ENCODE results near the gene CFAP54.
"Not testable (repeated sequence)": the region's sequence is repeated elsewhere in the genome, so short reads cannot be mapped to it uniquely, and the experiment has no call there.

The CFAP54 gene

DNA sequence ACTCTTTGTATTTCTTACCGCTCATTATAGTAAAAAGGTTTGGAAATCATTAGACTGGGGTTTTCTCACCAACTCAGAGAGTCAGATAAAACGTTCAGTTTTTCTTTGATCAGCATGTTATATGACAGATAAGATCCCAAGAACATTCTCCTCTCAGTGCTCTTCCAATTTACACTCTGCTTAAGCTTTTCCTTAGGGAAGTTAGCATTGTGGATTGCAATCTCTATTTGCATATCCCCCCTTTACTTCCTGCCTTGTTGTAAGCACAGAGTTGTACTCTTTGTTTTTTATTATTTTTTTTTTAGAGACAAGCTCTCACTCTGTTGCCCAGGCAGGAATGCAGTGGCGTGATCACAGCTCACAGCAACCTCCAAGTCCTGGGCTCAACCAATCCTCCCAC is 11.4 kb upstream of the CFAP54 start:
- no peak for DNase-seq (ENCODE audit: low spot score)

GRCh38 chr12:96482086-96482485 is 7.3 kb upstream of the CFAP54 start:
- DNase-seq (ENCODE audit: low spot score): no peak

GRCh38 chr12:96483116-96483515 is 6.3 kb upstream of the CFAP54 start:
- DNase-seq (ENCODE audit: low spot score): no peak

DNA sequence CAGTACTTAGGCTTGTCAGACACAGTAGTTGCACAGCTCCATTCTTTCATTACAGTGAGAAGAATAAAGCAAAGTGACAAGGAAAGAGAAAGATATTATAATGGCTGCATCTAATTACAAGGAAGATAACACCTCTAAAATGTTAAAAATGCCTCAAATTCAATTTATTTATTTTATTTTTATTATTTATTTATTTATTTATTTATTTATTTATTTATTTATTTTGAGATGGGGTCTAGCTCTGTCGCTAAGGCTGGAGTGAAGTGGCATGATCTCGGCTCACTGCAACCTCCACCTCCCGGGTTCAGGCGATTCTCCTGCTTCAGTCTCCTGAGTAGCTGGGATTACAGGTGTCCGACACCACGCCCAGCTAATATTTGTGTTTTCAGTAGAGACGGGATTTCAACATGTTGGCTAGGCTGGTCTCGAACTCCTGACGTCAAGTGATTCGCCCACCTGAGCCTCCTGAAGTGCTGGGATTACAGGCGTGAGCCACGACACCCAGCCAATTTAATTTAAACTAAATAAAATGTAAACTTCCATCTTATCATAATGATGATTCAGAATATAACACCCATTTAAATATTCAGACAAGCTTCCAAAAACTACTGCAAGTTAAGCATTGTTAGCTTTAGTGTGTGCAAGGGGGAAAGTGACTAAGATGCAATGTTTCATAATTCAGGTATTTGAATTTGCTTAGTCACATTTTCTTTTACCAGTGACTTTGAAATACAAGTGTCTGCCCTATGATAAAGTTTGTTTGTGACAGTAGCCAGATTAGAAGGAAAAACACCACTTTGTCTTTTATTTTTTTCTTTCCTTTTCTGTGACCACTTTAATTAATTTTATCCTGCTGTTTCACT is 2.4 kb upstream of the CFAP54 start:
- no peak for DNase-seq (ENCODE audit: low spot score)

GRCh38 chr12:96487634-96488033 is 1.7 kb upstream of the CFAP54 start:
- DNase-seq (ENCODE audit: low spot score): no peak

GRCh38 chr12:96493106-96493505 is 3.7 kb downstream of the CFAP54 start:
- no peak for DNase-seq (ENCODE audit: low spot score)

DNA sequence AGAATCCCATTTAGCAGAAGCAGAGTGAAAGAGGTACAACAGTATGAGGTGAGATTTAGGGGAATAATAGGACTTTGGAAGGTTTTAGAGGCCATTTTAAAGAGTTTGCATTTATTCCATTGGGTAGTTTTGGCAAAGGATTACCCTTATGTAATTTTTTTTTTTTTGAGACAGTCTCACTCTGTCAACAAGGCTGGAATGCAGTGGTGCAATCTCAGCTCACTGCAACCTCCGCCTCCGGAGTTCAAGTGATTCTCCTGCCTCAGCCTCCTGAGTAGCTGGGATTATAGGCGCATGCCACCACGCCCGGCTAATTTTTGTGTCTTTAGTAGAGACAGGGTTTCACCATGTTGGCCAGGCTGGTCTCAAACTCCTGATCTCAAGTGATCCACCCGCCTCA is 4.8 kb downstream of the CFAP54 start:
- not testable (repeated sequence) for DNase-seq (ENCODE audit: low spot score)

GRCh38 chr12:96495155-96495554 is 5.8 kb downstream of the CFAP54 start:
- no peak for DNase-seq (ENCODE audit: low spot score)

- no peak for DNase-seq (ENCODE audit: low spot score)
These were observed 6.6 kb downstream of the CFAP54 start for GRCh38 chr12:96495841-96496545.

GRCh38 chr12:96496944-96497343 is 7.6 kb downstream of the CFAP54 start:
- no peak for DNase-seq (ENCODE audit: low spot score)

DNA sequence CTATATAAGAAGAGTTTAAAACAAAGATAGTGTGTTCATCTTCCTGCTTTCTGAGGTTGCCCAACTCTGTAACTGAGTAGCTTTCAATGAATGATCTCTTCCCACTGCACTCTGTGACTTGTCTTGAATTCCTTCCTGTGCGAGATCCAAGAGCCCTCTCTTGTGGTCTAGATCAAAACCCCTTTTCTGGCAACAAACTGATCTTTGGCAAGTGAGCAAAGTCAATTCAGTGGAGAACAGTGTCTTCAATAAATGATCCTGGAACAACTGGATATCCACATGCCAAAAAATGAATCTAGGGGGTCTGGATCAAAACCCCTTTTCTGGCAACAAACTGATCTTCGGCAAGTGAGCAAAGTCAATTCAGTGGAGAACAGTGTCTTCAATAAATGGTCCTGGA is 8.5 kb downstream of the CFAP54 start:
- no peak for DNase-seq (ENCODE audit: low spot score)

- DNase-seq (ENCODE audit: low spot score): peak; percentile 14
These were observed 11.3 kb downstream of the CFAP54 start for GRCh38 chr12:96500693-96501092.

- no peak for DNase-seq (ENCODE audit: low spot score)
These were observed 11.9 kb downstream of the CFAP54 start for GRCh38 chr12:96501133-96501761.

GRCh38 chr12:96501908-96502307 is 12.5 kb downstream of the CFAP54 start:
- DNase-seq (ENCODE audit: low spot score): no peak

DNA sequence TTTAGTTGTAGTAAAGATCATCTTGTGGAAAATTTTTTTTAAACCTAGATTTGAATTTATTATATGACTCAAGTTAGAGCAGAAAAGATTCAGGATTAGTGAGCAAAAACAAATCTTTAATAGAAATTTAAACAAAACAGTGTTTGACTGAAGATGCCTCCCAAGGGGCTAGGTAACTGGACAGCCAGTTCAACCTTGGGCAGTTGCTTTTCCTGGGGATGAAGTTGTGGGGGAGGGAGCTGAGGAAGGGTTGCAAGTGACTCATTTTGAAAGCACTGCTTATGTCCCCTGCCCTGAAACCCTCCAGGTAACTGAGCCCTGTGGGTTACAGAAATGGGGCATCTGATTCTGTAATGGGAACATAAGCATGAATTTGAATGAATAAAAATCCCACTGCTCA is 13.1 kb downstream of the CFAP54 start:
- DNase-seq (ENCODE audit: low spot score): no peak

GRCh38 chr12:96502949-96503532 is 13.7 kb downstream of the CFAP54 start:
- DNase-seq (ENCODE audit: low spot score): no peak

DNA sequence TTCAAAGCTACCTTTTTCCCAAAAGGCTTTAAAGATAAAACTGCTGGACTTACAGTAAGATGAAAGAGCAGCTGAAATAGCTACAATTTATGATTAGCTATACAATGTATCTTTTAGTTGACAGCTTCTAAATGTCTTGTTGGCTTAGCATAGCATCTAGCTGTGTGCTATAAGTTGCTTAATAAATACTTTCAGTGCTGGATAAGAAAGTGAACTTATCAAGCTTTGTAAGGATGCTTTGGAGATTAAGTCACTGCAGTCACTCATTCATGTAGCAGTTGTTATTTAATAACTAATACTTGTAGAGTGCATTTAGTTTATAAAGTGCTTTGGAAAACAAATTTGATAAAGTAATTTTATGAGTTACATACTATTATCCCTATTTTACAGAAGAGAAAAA is 14.6 kb downstream of the CFAP54 start:
- no peak for DNase-seq (ENCODE audit: low spot score)

DNA sequence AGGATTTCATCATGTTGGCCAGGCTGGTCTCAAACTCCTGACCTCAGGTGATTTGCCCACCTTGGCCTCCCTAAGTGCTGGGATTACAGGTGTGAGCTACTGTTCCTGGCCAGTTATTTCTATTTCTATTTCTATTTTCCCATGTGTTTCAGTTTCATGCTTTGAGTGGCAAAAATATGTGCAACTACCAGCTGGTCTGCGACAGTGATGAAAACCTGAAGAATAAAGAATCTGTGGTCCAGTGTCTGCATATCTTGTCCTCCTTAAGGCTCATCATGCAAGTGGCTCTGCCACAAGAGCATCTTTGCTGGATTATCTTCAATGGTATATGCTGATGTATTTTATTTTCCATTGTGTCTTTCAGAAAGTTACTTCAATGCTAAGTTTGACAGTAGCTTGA is 17.4 kb downstream of the CFAP54 start:
- no peak for DNase-seq (ENCODE audit: low spot score)

DNA sequence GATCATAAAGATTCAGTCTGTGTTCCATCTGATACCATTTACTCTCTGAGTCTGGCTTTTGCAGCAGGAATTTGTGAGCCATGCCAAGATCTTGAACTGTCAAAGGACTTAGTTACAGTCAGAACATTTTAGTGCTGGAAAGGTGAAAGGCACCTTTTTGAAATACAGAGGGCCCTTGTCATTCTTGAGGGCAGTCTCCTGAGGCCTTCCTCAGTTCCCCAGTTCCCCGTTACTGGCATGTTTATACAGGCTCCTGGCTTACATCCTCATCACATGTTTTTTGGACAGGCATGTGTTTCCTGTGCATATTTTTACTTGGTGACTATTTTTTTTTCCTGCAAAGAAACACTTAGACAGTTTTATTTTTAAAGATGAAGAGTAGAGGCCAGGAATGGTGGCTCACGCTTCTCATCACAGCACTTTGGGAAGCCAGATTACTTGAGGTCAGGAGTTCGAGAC is 21.0 kb downstream of the CFAP54 start:
- DNase-seq (ENCODE audit: low spot score): no peak

DNA sequence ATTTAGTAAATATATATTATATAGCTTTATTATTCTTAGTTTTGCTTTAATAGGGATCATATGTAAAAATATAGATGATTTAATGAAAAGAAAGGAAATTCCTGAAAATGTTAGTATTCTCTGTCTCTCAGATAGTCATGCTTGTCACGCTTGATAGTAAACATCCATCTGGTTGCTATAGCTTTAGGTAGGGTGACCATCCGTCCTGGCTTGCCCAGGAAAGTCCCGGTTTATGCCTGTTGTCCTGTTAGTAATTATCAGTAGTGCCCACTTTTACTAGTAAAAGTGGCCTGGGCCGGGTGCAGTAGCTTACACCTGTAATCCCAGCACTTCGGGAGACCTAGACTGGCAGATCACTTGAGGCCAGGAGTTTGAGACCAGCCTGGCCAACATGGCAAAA is 23.8 kb downstream of the CFAP54 start:
- no peak for DNase-seq (ENCODE audit: low spot score)

DNA sequence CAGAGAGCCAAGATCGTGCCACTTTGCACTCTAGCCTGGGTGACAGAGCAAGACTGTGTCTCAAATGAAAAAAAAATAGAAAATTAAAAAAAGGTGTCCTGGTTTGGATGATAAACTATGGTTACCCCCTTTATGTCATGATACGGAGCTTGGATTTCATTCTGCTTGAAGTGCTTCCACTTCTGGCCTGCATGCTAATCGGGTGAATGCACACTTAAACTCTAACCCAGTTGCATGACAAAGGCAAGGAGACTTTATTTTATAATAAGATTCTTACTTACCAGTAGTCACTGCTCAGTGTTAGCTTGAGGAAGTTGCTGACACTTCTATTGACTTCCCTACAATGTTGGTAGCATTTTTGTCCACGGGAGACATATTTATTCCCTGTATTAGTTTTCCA is 24.3 kb downstream of the CFAP54 start:
- no peak for DNase-seq (ENCODE audit: low spot score)

GRCh38 chr12:96514328-96514727 is 25.0 kb downstream of the CFAP54 start:
- peak; percentile 7 for DNase-seq (ENCODE audit: low spot score)

Data from cerebellar cortex (tissue), 1 donor.